Measurements from ENCODE around the gene ADAMTSL1. TPM values are rescaled to one million over a fixed set of nuclear protein-coding genes. Genes with fewer than 3 reads are reported as not detected.

ADAMTSL1 gene
- total RNA-seq, 1 experiment from 2014 or later = not detected

- Mint-ChIP-seq H3K27ac (ENCODE audit: unreplicated experiment) (no peak overlapping the region), H3K36me3 (ENCODE audit: insufficient read depth, unreplicated experiment) (no peaks in the 10 kb centered on the region), H3K27me3 (ENCODE audit: unreplicated experiment) (peaks cover 46% of the 10 kb centered on the region), H3K4me1 (ENCODE audit: low read depth, unreplicated experiment) (no peaks in the 10 kb centered on the region), H3K9me3 (ENCODE audit: low read depth, unreplicated experiment) (no peaks in the 10 kb centered on the region), H3K4me3 (ENCODE audit: low read depth, unreplicated experiment) (no peak overlapping the region)
- no peak for TF ChIP-seq CTCF (IDR thresholded peaks at IDR 0.05; ENCODE audit: unreplicated experiment)
- no TSS peak for BruUV-seq (replicated peaks)
- DNase-seq = no peak
- intact Hi-C loops (cut with micrococcal nuclease; ENCODE audit: unreplicated experiment) = no loop called here
- CTCF ChIA-PET = no interaction called here
These were observed 256.3 kb downstream of the ADAMTSL1 start for GRCh38 chr9:18730241-18730640.

- peaks cover 53% of the 10 kb centered on the region for H3K27me3 Mint-ChIP-seq (ENCODE audit: unreplicated experiment)
- CTCF ChIA-PET = no interaction called here
- H3K27ac Mint-ChIP-seq (ENCODE audit: unreplicated experiment) = no peak overlapping the region
- BruUV-seq (replicated peaks) = no TSS peak
- TF ChIP-seq CTCF (IDR thresholded peaks at IDR 0.05; ENCODE audit: unreplicated experiment) = no peak
- intact Hi-C loops (cut with micrococcal nuclease; ENCODE audit: unreplicated experiment) = no loop called here
- no peaks in the 10 kb centered on the region for H3K36me3 Mint-ChIP-seq (ENCODE audit: insufficient read depth, unreplicated experiment)
- no peaks in the 10 kb centered on the region for H3K4me1 Mint-ChIP-seq (ENCODE audit: low read depth, unreplicated experiment)
- DNase-seq = no peak
- no peaks in the 10 kb centered on the region for H3K9me3 Mint-ChIP-seq (ENCODE audit: low read depth, unreplicated experiment)
- H3K4me3 Mint-ChIP-seq (ENCODE audit: low read depth, unreplicated experiment) = no peak overlapping the region
These were observed 265.2 kb downstream of the ADAMTSL1 start for GRCh38 chr9:18739127-18739526.

GRCh38 chr9:18739641-18740318 is 265.8 kb downstream of the ADAMTSL1 start:
- BruUV-seq (replicated peaks) = no TSS peak
- Mint-ChIP-seq H3K27me3 (ENCODE audit: unreplicated experiment) (peaks cover 58% of the 10 kb centered on the region), H3K36me3 (ENCODE audit: insufficient read depth, unreplicated experiment) (no peaks in the 10 kb centered on the region), H3K9me3 (ENCODE audit: low read depth, unreplicated experiment) (no peaks in the 10 kb centered on the region), H3K27ac (ENCODE audit: unreplicated experiment) (no peak overlapping the region), H3K4me3 (ENCODE audit: low read depth, unreplicated experiment) (no peak overlapping the region), H3K4me1 (ENCODE audit: low read depth, unreplicated experiment) (no peaks in the 10 kb centered on the region)
- intact Hi-C loops (cut with micrococcal nuclease; ENCODE audit: unreplicated experiment) = no loop called here
- TF ChIP-seq CTCF (IDR thresholded peaks at IDR 0.05; ENCODE audit: unreplicated experiment) = no peak
- CTCF ChIA-PET = no interaction called here
- DNase-seq = no peak

GRCh38 chr9:18741359-18741758 is 267.4 kb downstream of the ADAMTSL1 start:
- CTCF ChIA-PET = no interaction called here
- no peaks in the 10 kb centered on the region for H3K36me3 Mint-ChIP-seq (ENCODE audit: insufficient read depth, unreplicated experiment)
- H3K27me3 Mint-ChIP-seq (ENCODE audit: unreplicated experiment) = peaks cover 64% of the 10 kb centered on the region
- no peak for DNase-seq
- intact Hi-C loops (cut with micrococcal nuclease; ENCODE audit: unreplicated experiment) = no loop called here
- H3K4me3 Mint-ChIP-seq (ENCODE audit: low read depth, unreplicated experiment) = no peak overlapping the region
- no TSS peak for BruUV-seq (replicated peaks)
- H3K4me1 Mint-ChIP-seq (ENCODE audit: low read depth, unreplicated experiment) = no peaks in the 10 kb centered on the region
- no peak for TF ChIP-seq CTCF (IDR thresholded peaks at IDR 0.05; ENCODE audit: unreplicated experiment)
- H3K27ac Mint-ChIP-seq (ENCODE audit: unreplicated experiment) = no peak overlapping the region
- no peaks in the 10 kb centered on the region for H3K9me3 Mint-ChIP-seq (ENCODE audit: low read depth, unreplicated experiment)
